Endothelial cell of umbilical vein (primary cell): ENCODE measurements around the gene EVX2. TPM values are rescaled to one million over a fixed set of nuclear protein-coding genes. Genes with fewer than 3 reads are reported as not detected.

Source experiments
- BruUV-seq: library from RNA; stranded (reverse); fragments of 400-500 nt; replicated peaks from 2 replicates; lab custom pipeline; 2021; lab: Mats Ljungman, UMichigan
- CTCF ChIA-PET: fragments of 300-600, 350-600 bp; sonication (Branson Sonifier 250); formaldehyde crosslinking; loops from one replicate; lab custom pipeline; 2021; ENCODE audit warnings: antibody characterized with exemption, inconsistent platforms; lab: Charles Lee
- POLR2A ChIA-PET: fragments of 300-600, 350-600 bp; sonication (Branson Sonifier 250); formaldehyde crosslinking; loops from one replicate; lab custom pipeline; 2021; ENCODE audit warnings: antibody characterized with exemption, inconsistent platforms; lab: Charles Lee
- DNase-seq: peaks from one replicate; pipeline ENCODE4 v3.0.0-alpha.2; 2011; ENCODE audit warnings: low read depth, low spot score
- FAIRE-seq: peaks from 2 replicates; lab custom pipeline; 2011; peaks lifted over from hg19 to GRCh38; lab: Jason Lieb, UNC
- H2AFZ ChIP-seq: 2 replicates; pipeline ENCODE4 v1.6.0; 2012; ENCODE audit warnings: low read depth, low read length, control low read depth, inconsistent platforms
- H3K27ac ChIP-seq: 2 replicates; pipeline ENCODE4 v1.5.1; 2011; ENCODE audit warnings: low read depth, mild to moderate bottlenecking, control low read depth, low read length, moderate library complexity; ENCODE audit not compliant: insufficient read depth
- H3K27me3 ChIP-seq, 2 experiments: 2 replicates each; pipeline versions ENCODE4 v1.6.0 to v1.6.1; 2011; ENCODE audit warnings: low read length in 2 of 2, mixed read lengths in 1 of 2; ENCODE audit not compliant: control insufficient read depth in 2 of 2, insufficient read depth in 2 of 2
- H3K36me3 ChIP-seq, 2 experiments: 2 replicates in 1 of 2; 3 replicates in 1 of 2; pipeline ENCODE4 v1.5.1; 2011; ENCODE audit warnings: low read length in 2 of 2, mild to moderate bottlenecking in 1 of 2, moderate library complexity in 1 of 2; ENCODE audit not compliant: control insufficient read depth in 2 of 2, insufficient read depth in 2 of 2; ENCODE audit errors: extremely low read depth in 1 of 2
- H3K4me1 ChIP-seq: 3 replicates; pipeline ENCODE4 v1.5.1; 2011; ENCODE audit warnings: mild to moderate bottlenecking, low read length; ENCODE audit not compliant: control insufficient read depth, insufficient read depth; ENCODE audit errors: extremely low read depth
- H3K4me2 ChIP-seq: 2 replicates; pipeline ENCODE4 v1.6.1; 2011; ENCODE audit warnings: low read length, control low read depth, mixed read lengths; ENCODE audit not compliant: insufficient read depth
- H3K4me3 ChIP-seq, 3 experiments: fragments of 200-600 bp in 1 of 3; sonication (generic), shearing (Covaris generic) in 1 of 3; replicated peaks in 1 of 3; 2 replicates each; pipeline ENCODE4 v1.5.1; 2011 to 2016; ENCODE audit warnings: control low read depth in 3 of 3, low read length in 3 of 3, mild to moderate bottlenecking in 2 of 3, inconsistent platforms in 1 of 3, low read depth in 1 of 3, moderate library complexity in 1 of 3; ENCODE audit not compliant: insufficient read depth in 1 of 3
- H3K79me2 ChIP-seq: 2 replicates; pipeline ENCODE4 v1.6.0; 2012; ENCODE audit warnings: low read length, inconsistent platforms; ENCODE audit not compliant: control insufficient read depth, insufficient read depth
- H3K9ac ChIP-seq: replicated peaks from 2 replicates; pipeline ENCODE3; 2011; ENCODE audit warnings: low read length, control low read depth; ENCODE audit not compliant: insufficient read depth; ENCODE audit errors: extremely low read depth
- H3K9me1 ChIP-seq: replicated peaks from 3 replicates; pipeline ENCODE4 v1.6.0; 2011; ENCODE audit warnings: mild to moderate bottlenecking, low read length; ENCODE audit not compliant: control insufficient read depth, insufficient read depth; ENCODE audit errors: extremely low read depth
- H3K9me3 ChIP-seq: replicated peaks from 2 replicates; pipeline ENCODE4 v1.5.1; 2012; ENCODE audit warnings: low read length, inconsistent platforms; ENCODE audit not compliant: control insufficient read depth, insufficient read depth
- H4K20me1 ChIP-seq: replicated peaks from 2 replicates; pipeline ENCODE3; 2011; ENCODE audit warnings: mild to moderate bottlenecking, low read length; ENCODE audit not compliant: control insufficient read depth, insufficient read depth; ENCODE audit errors: extremely low read depth
- CTCF ChIP-seq, 2 donors: IDR thresholded peaks; 1 replicate in 1 of 2; 2 replicates in 1 of 2; pipeline ENCODE4 v1.5.1; 2011; ENCODE audit warnings: low read length in 2 of 2, mild to moderate bottlenecking in 2 of 2, moderate library complexity in 2 of 2, control low read depth in 1 of 2, inconsistent platforms in 1 of 2, low read depth in 1 of 2; ENCODE audit not compliant: insufficient read depth in 1 of 2; ENCODE audit errors: extremely low read depth in 1 of 2
- EZH2 ChIP-seq: IDR thresholded peaks from 2 replicates; pipeline ENCODE4 v1.6.1; 2012; ENCODE audit warnings: borderline replicate concordance, low read depth, mild to moderate bottlenecking, moderate library complexity, low read length, inconsistent platforms; ENCODE audit not compliant: severe bottlenecking
- FOS ChIP-seq: IDR thresholded peaks from 2 replicates; pipeline ENCODE4 v1.6.1; 2011; ENCODE audit warnings: mild to moderate bottlenecking, low read length, moderate library complexity, borderline replicate concordance; ENCODE audit not compliant: insufficient read depth
- GATA2 ChIP-seq: IDR thresholded peaks from 2 replicates; pipeline ENCODE4 v1.7.0; 2011; ENCODE audit warnings: low read depth, mild to moderate bottlenecking, moderate library complexity, mixed read lengths, low read length; ENCODE audit not compliant: insufficient read length, insufficient read depth
- JUN ChIP-seq: IDR thresholded peaks from 2 replicates; pipeline ENCODE4 v1.6.1; 2011; ENCODE audit warnings: borderline replicate concordance, low read depth; ENCODE audit not compliant: insufficient read length, insufficient read depth
- dilution Hi-C: fragments of 300-500 bp; cut with MboI; formaldehyde crosslinking; loops from one replicate; pipeline ENCODE4 v1.15.0; 2019; ENCODE audit warnings: low sequenced_read_pairs; ENCODE audit not compliant: extremely low pct_ligation_motif_present
- intact Hi-C: fragments of 100-400 bp; cut with micrococcal nuclease; formaldehyde crosslinking; loops from one replicate; pipeline ENCODE4 v1.10.0; 2022
- polyA plus RNA-seq, 4 experiments: library from polyadenylated mRNA; depleted of rRNA in 3 of 4; stranded (reverse) in 3 of 4; unstranded in 1 of 4; fragments of >200 nt; gene quantifications; 2 replicates each; pipeline versions ENCODE4 v1.2.1 to v1.2.3, GENCODE V29; 2011 to 2012; ENCODE audit warnings: missing spikeins in 1 of 4
- total RNA-seq: library from RNA; stranded (reverse); gene quantifications from 2 replicates; pipeline ENCODE4 v1.2.3, GENCODE V29; 2021

EVX2 gene
- total and polyA plus RNA-seq, 2 donors (not counting 3 experiments of a cell fraction or from before 2014, with no cell fraction given), result not detected

- dilution Hi-C loops (no loop called here), intact Hi-C loops (loop anchor here (2.0 kb wide), 2 partner anchors 15 to 79 kb away; partner anchors contain the start of gene LNPK)
- Histone ChIP-seq H3K4me1 (no peaks in the 10 kb centered on the region), H3K9ac (no peak overlapping the region), H3K9me1 (no peaks in the 10 kb centered on the region), H3K4me2 (no peak overlapping the region), H3K4me3 (no peak overlapping the region), H3K27ac (no peak overlapping the region), H3K9me3 (no peaks in the 10 kb centered on the region), H3K79me2 (no peaks in the 10 kb centered on the region), H4K20me1 (peaks cover 2% of the 10 kb centered on the region), H3K36me3 (no peaks in the 10 kb centered on the region), H2AFZ (no peak overlapping the region), H3K27me3 (peaks cover 83 to 97% of the 10 kb centered on the region in 2 experiments)
- FAIRE-seq (no peak), DNase-seq (no peak)
- no TSS peak for BruUV-seq
- ChIA-PET POLR2A (no interaction called here), CTCF (interaction anchor here (1.4 to 1.6 kb wide), 3 partner anchors 14 to 29 kb away, joined by 4 to 6 read pairs (median 4); no protein-coding TSS in a partner anchor)
- no peak for TF ChIP-seq FOS
- TF ChIP-seq JUN, result no peak
- peak; percentile 98 for TF ChIP-seq EZH2
These were observed 1.8 kb downstream of the EVX2 start for GRCh38 chr2:176081837-176082524.

- no peaks in the 10 kb centered on the region for H3K4me1 ChIP-seq
- intact Hi-C loops (loop anchor here (2.0 kb wide), 2 partner anchors 15 to 79 kb away; partner anchors contain the start of gene LNPK), dilution Hi-C loops (no loop called here)
- no TSS peak for BruUV-seq
- peaks cover 84 to 97% of the 10 kb centered on the region in 2 experiments for H3K27me3 ChIP-seq
- no peak overlapping the region for H3K27ac ChIP-seq
- FAIRE-seq, result no peak
- H3K9me3 ChIP-seq, result no peaks in the 10 kb centered on the region
- H3K9ac ChIP-seq, result no peak overlapping the region
- no peak for TF ChIP-seq FOS
- no peak for TF ChIP-seq CTCF (IDR thresholded peaks at IDR 0.05; ENCODE audit: extremely low read depth in 1 of 2, insufficient read depth in 1 of 2, low read depth in 1 of 2, low read length in 2 of 2)
- TF ChIP-seq GATA2, result no peak
- CTCF ChIA-PET, result interaction anchor here (1.1 to 2.8 kb wide), 6 partner anchors 15 to 392 kb away, joined by 3 to 19 read pairs (median 5); no protein-coding TSS in a partner anchor
- POLR2A ChIA-PET, result no interaction called here
- no peak for DNase-seq
- no peaks in the 10 kb centered on the region for H3K79me2 ChIP-seq
- H3K9me1 ChIP-seq, result no peaks in the 10 kb centered on the region
- no peak overlapping the region for H3K4me3 ChIP-seq
- H3K36me3 ChIP-seq, result no peaks in the 10 kb centered on the region
- H2AFZ ChIP-seq, result no peak overlapping the region
- H3K4me2 ChIP-seq, result no peak overlapping the region
- peaks cover 2% of the 10 kb centered on the region for H4K20me1 ChIP-seq
These were observed 2.4 kb downstream of the EVX2 start for GRCh38 chr2:176081376-176081836.
